Colonic mucosa (tissue), 4 donors: ENCODE data around the gene TBC1D32. TPM values are rescaled to one million over a fixed set of nuclear protein-coding genes. Genes with fewer than 3 reads are reported as not detected.

Source experiments
- DNase-seq: peaks from one replicate; pipeline ENCODE4 v3.0.0-alpha.2; 2020
- H3K27ac ChIP-seq: fragments of 200-600 bp; one replicate; pipeline ENCODE4 v1.8.0; 2021
- H3K27me3 ChIP-seq: fragments of 200-600 bp; one replicate; pipeline ENCODE4 v1.8.0; 2021
- H3K36me3 ChIP-seq: fragments of 200-600 bp; one replicate; pipeline ENCODE4 v1.8.0; 2021
- H3K4me1 ChIP-seq: fragments of 200-600 bp; one replicate; pipeline ENCODE4 v1.8.0; 2021; ENCODE audit warnings: mild to moderate bottlenecking
- H3K4me3 ChIP-seq: fragments of 200-600 bp; one replicate; pipeline ENCODE4 v1.8.0; 2021
- H3K9ac ChIP-seq, 2 donors: one replicate each; pipeline ENCODE4 v1.7.0; 2013; ENCODE audit warnings: control low read depth in 2 of 2, low read depth in 2 of 2, low read length in 2 of 2
- H3K9me3 ChIP-seq: fragments of 200-600 bp; one replicate; pipeline ENCODE4 v1.8.0; 2021
- CTCF ChIP-seq: fragments of 200-600 bp; IDR thresholded peaks from one replicate; pipeline ENCODE4 v1.8.0; 2022; ENCODE audit warnings: antibody characterized with exemption, mild to moderate bottlenecking
- intact Hi-C: fragments of 100-400 bp; cut with DNase I; formaldehyde crosslinking; loops from one replicate; pipeline ENCODE4 v1.14.1; 2022
- total RNA-seq, 2 donors: library from RNA; stranded (reverse); fragmentation: NEBNext Ultra II Directional in 1 of 2; extraction: Animal tissue kit (Norgen Biotek cat#: 25700) in 1 of 2; gene quantifications; one replicate each; pipeline ENCODE4 v1.2.1, GENCODE V29; 2021
- donor health status: healthy.
- donor health status: DM: no; HTN: no; CAD: no.
- donor health status: DM: no; HTN: no; CAD: no.

The TBC1D32 gene
- total RNA-seq, 2 donors from 2014 or later: 6.0 to 8.3 TPM

- Histone ChIP-seq H3K4me3 (no peak overlapping the region), H3K9me3 (no peaks in the 10 kb centered on the region), H3K9ac (no peak overlapping the region), H3K27me3 (no peaks in the 10 kb centered on the region), H3K36me3 (no peaks in the 10 kb centered on the region), H3K27ac (no peak overlapping the region), H3K4me1 (no peaks in the 10 kb centered on the region)
- intact Hi-C loops: no loop called here
- TF ChIP-seq CTCF: no peak
- DNase-seq: no peak
Observed at GRCh38 chr6:121263742-121264141, 70.5 kb downstream of the TBC1D32 start.

- Histone ChIP-seq H3K27ac (no peak overlapping the region), H3K4me3 (no peak overlapping the region), H3K36me3 (no peaks in the 10 kb centered on the region), H3K4me1 (no peaks in the 10 kb centered on the region), H3K9ac (no peak overlapping the region), H3K27me3 (no peaks in the 10 kb centered on the region), H3K9me3 (no peaks in the 10 kb centered on the region)
- intact Hi-C loops: no loop called here
- no peak for DNase-seq
- TF ChIP-seq CTCF: no peak
Observed at GRCh38 chr6:121260651-121261102, 73.6 kb downstream of the TBC1D32 start.

GRCh38 chr6:121247386-121247785 is 86.9 kb downstream of the TBC1D32 start:
- TF ChIP-seq CTCF: no peak
- Histone ChIP-seq H3K9ac (no peak overlapping the region), H3K36me3 (no peaks in the 10 kb centered on the region), H3K9me3 (no peaks in the 10 kb centered on the region), H3K4me3 (no peak overlapping the region), H3K27me3 (no peaks in the 10 kb centered on the region), H3K4me1 (no peaks in the 10 kb centered on the region), H3K27ac (no peak overlapping the region)
- intact Hi-C loops: no loop called here
- no peak for DNase-seq

GRCh38 chr6:121242386-121242785 is 91.9 kb downstream of the TBC1D32 start:
- intact Hi-C loops: no loop called here
- Histone ChIP-seq H3K4me1 (no peaks in the 10 kb centered on the region), H3K36me3 (no peaks in the 10 kb centered on the region), H3K9ac (no peak overlapping the region), H3K27ac (no peak overlapping the region), H3K27me3 (no peaks in the 10 kb centered on the region), H3K9me3 (no peaks in the 10 kb centered on the region), H3K4me3 (no peak overlapping the region)
- no peak for TF ChIP-seq CTCF
- DNase-seq: no peak

- H3K27me3 ChIP-seq: no peaks in the 10 kb centered on the region
- H3K9me3 ChIP-seq: no peaks in the 10 kb centered on the region
- no peak for TF ChIP-seq CTCF
- H3K4me3 ChIP-seq: no peak overlapping the region
- no peaks in the 10 kb centered on the region for H3K4me1 ChIP-seq
- intact Hi-C loops: no loop called here
- no peak overlapping the region for H3K9ac ChIP-seq
- no peak for DNase-seq
- H3K27ac ChIP-seq: no peak overlapping the region
- no peaks in the 10 kb centered on the region for H3K36me3 ChIP-seq
Observed at GRCh38 chr6:121237859-121238258, 96.4 kb downstream of the TBC1D32 start.

GRCh38 chr6:121236984-121237383 is 97.3 kb downstream of the TBC1D32 start:
- no peaks in the 10 kb centered on the region for H3K27me3 ChIP-seq
- no peak overlapping the region for H3K4me3 ChIP-seq
- intact Hi-C loops: no loop called here
- H3K9me3 ChIP-seq: no peaks in the 10 kb centered on the region
- H3K4me1 ChIP-seq: no peaks in the 10 kb centered on the region
- no peak for DNase-seq
- no peak overlapping the region for H3K27ac ChIP-seq
- TF ChIP-seq CTCF: no peak
- H3K9ac ChIP-seq: no peak overlapping the region
- H3K36me3 ChIP-seq: no peaks in the 10 kb centered on the region
